HS-5 (cell line): Measurements from ENCODE around the gene KAZALD1.

Source experiments
- DNase-seq: peaks from one replicate; pipeline ENCODE4 v3.0.0-alpha.2; 2012; ENCODE audit warnings: low read depth

The KAZALD1 gene

DNA sequence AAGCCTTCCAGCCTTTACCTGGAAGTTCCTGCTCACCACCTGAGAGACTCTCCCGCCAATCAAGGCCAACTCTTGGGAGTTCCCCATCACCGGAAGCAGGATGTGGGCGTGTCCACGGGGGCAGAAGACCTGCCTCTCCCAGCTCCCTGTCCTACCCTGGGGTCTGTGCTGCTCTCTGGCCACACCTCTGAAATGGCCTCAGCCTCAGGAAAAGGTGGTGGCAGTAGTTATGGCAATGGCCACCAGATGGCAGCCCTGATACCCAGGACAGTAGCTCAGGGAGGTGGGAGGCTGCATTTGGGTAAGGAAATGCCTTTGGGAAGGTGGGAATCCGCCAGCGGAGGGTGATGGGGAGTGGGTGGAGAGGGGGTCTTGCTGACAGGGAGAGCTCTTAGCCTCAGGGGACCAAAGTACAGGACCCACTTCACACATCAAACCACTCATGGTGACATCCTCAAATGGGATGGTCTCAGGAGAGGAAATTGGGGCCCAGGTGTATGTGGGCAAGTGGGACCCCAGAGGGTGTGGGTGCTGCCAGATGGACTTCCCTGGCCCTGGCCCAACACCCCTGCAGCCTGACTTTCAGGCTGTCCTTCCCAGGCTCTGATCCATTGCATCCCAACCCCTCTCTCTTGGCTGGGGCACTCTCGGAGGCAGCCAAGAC is 33.9 kb downstream of the KAZALD1 start:
- peak; percentile 35 for DNase-seq

- DNase-seq, result no peak
Measured at GRCh38 chr10:101096378-101096777, 34.6 kb downstream of the KAZALD1 start.

DNA sequence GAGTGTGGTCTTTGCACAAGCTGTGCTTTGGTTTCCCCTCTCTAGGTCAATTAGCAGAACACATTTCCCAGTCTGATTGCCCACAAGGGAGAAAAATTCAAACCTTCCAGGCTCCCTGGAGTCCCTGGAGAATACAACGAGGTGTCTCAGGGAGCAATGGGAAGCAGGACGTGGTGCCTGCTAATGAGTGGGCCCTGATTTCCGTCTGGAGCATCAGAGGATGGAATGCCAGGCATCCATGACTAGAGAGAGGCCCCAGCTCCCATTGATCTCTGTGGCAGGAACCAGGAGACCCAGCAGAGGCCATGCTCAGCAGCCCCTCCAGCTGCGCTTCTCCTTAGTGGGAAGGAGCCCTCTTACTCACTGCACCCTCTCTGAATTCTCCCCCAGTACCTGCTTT is 36.1 kb downstream of the KAZALD1 start:
- DNase-seq, result no peak

DNA sequence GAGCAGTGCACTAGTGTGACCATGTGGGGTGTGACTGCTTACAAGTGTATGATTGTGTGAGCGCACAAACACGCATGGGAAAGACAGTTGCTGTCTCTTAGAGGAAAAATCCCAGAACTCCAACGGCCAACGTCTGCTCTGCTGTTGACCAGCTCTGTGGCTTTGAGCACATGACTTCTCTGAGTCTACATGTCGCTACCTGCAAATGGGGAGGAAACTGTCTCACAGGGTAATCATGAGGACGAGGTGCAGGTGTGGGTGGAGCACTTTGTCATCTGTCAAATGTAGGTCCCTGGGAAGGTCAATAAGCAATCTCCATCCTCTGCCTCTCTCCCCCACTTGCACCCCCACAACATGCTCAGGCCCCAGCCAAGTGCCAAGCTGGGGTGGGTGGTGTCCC is 38.1 kb downstream of the KAZALD1 start:
- DNase-seq, result no peak

GRCh38 chr10:101101372-101101881 is 39.6 kb downstream of the KAZALD1 start:
- no peak for DNase-seq

DNA sequence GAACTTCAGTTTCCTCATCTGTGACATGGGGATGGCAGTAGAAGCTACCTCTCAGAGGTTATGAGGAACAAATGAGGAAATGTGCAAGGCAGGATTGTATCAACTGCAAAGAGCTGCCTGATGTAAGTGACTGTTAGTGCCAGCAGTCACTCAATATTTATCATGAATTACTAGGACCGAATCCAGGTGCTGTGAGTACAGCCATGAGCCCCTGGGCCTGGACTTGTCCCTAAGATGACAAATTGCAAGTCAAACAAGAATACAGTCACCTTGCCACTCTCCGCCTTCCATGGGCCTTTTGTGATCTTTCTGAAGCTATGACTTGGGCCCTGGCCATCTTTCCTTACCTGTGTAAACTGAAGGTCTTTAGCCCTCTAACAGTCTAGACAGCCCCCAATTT is 41.6 kb downstream of the KAZALD1 start:
- DNase-seq, result no peak

DNA sequence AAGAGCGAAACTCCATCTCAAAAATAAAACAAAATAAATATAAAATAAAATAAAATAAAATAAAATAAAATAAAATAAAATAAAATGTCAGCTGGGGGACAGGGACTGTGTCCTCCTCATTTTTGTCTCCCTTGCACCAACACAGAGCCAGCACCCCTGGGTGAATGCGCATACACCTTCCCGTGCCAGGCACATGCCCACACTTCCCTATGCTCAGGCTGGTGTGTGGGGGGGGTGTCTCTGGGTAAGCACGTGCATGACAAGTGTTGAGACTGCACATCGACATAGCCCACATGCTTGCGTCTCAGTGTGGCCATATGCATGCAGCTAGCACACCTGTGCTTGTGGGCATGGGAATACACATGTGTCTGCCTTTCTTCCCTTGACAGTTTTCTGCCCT is 44.6 kb downstream of the KAZALD1 start:
- no peak for DNase-seq

GRCh38 chr10:101107771-101108170 is 46.0 kb downstream of the KAZALD1 start:
- DNase-seq, result no peak

- no peak for DNase-seq
Measured at GRCh38 chr10:101110856-101111523, 49.2 kb downstream of the KAZALD1 start.

- DNase-seq, result no peak
Measured at GRCh38 chr10:101111547-101111946, 49.8 kb downstream of the KAZALD1 start.

- DNase-seq, result no peak
Measured at GRCh38 chr10:101112799-101113594, 51.2 kb downstream of the KAZALD1 start.

DNA sequence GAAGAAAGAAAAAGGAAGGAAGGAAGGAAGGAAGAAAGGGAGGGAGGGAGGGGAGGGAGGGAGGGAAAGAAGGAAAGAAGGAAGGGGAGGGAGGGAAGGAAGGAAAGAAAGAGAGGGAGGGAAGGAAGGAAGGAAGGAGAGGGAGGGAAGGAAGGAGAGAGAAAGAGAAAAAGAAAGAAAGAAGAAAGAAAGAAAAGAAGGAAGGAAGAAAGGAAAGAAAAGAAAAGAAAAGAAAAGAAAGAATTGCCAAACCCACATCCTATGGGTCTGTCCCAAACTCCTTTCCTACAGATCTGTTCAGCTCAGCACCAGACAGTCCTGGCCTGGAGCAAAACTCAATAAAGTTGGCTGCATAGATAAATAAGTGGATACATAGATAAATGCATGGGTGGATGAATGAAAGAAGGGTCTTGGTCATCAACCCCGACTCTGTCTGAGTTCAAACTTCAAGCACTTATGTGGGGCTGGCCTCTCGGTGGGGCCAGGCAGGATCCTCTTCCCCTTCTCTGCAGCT is 52.2 kb downstream of the KAZALD1 start:
- no peak for DNase-seq

- DNase-seq, result no peak
Measured at GRCh38 chr10:101114646-101115045, 52.9 kb downstream of the KAZALD1 start.
